GM19438 (cell line): ENCODE data around the gene PSMD9.
A peak's percentile ranks its signal among the peaks of the same experiment; 100 is the strongest.
"Not testable (repeated sequence)": the region's sequence is repeated elsewhere in the genome, so short reads cannot be mapped to it uniquely, and the experiment has no call there.

ENCODE experiments used
- ATAC-seq: cut with Tn5 transposase; IDR thresholded peaks from one replicate; pipeline ENCODE4 v1.9.1; 2021; ENCODE audit warnings: low read depth; ENCODE audit not compliant: unreplicated experiment

Gene PSMD9

GRCh38 chr12:121917950-121918678, 29.5 kb downstream of the PSMD9 start, which contains the start of gene CFAP251:
Gene CFAP251, plus strand, starts transcription at chr12:121918592. Its CDS starts 2,714 bp downstream, at chr12:121921306.
- peak; percentile 90 for ATAC-seq

- peak; percentile 43 for ATAC-seq
Observed at GRCh38 chr12:121918679-121919038, 30.1 kb downstream of the PSMD9 start.

- no peak for ATAC-seq
Observed at GRCh38 chr12:121921066-121921465, 32.5 kb downstream of the PSMD9 start.

GRCh38 chr12:121925358-121925695, 36.7 kb downstream of the PSMD9 start:
- no peak for ATAC-seq

GRCh38 chr12:121926874-121927706, 38.5 kb downstream of the PSMD9 start:
- peak; percentile 72 for ATAC-seq

GRCh38 chr12:121927813-121928212, 39.2 kb downstream of the PSMD9 start:
- ATAC-seq: peak; percentile 13

GRCh38 chr12:121929545-121929944, 41.0 kb downstream of the PSMD9 start:
- not testable (repeated sequence) for ATAC-seq

GRCh38 chr12:121930862-121931261, 42.3 kb downstream of the PSMD9 start:
- no peak for ATAC-seq

- no peak for ATAC-seq
Observed at GRCh38 chr12:121932176-121932536, 43.6 kb downstream of the PSMD9 start.

- ATAC-seq: no peak
Observed at GRCh38 chr12:121932914-121933521, 44.4 kb downstream of the PSMD9 start.

- ATAC-seq: no peak
Observed at GRCh38 chr12:121933522-121934308, 45.1 kb downstream of the PSMD9 start.

GRCh38 chr12:121934309-121934664, 45.7 kb downstream of the PSMD9 start:
- ATAC-seq: no peak

GRCh38 chr12:121937654-121938053, 49.1 kb downstream of the PSMD9 start:
- ATAC-seq: no peak

- ATAC-seq: no peak
Observed at GRCh38 chr12:121939186-121939585, 50.6 kb downstream of the PSMD9 start.

GRCh38 chr12:121939992-121940766, 51.6 kb downstream of the PSMD9 start:
- ATAC-seq: no peak

- ATAC-seq: no peak
Observed at GRCh38 chr12:121942145-121942718, 53.6 kb downstream of the PSMD9 start.

- ATAC-seq: no peak
Observed at GRCh38 chr12:121943926-121944325, 55.3 kb downstream of the PSMD9 start.

GRCh38 chr12:121946313-121947025, 57.9 kb downstream of the PSMD9 start:
- ATAC-seq: no peak

GRCh38 chr12:121947981-121948380, 59.4 kb downstream of the PSMD9 start:
- ATAC-seq: no peak
